Sigmoid colon (tissue), 4 donors: Measurements from ENCODE around the gene MACF1.

Experiments used
- EP300 ChIP-seq, 4 donors: sonication (generic); formaldehyde crosslinking; IDR thresholded peaks; one replicate each; pipeline ENCODE4 v1.6.1; 2017; ENCODE audit warnings: antibody characterized with exemption in 4 of 4
- POLR2A ChIP-seq, 2 donors: fragments of 450-650 bp; IDR thresholded peaks; one replicate each; pipeline ENCODE4 v1.6.1; 2016; ENCODE audit warnings: antibody characterized with exemption in 2 of 2, mild to moderate bottlenecking in 2 of 2, moderate library complexity in 2 of 2
- POLR2AphosphoS5 ChIP-seq, 4 donors: sonication (generic); formaldehyde crosslinking; IDR thresholded peaks; one replicate each; pipeline ENCODE4 v1.6.1; 2017; ENCODE audit warnings: antibody characterized with exemption in 4 of 4
- TF ChIP-seq, protein P1 (sequence below), 4 experiments: fragments of 450-650 bp in 3 of 4; fragments of 200-600 bp in 1 of 4; IDR thresholded peaks; one replicate each; pipeline ENCODE4 v1.5.1; 2016 to 2019; ENCODE audit warnings: antibody characterized with exemption in 4 of 4, mild to moderate bottlenecking in 3 of 4, moderate library complexity in 2 of 4

DNA sequence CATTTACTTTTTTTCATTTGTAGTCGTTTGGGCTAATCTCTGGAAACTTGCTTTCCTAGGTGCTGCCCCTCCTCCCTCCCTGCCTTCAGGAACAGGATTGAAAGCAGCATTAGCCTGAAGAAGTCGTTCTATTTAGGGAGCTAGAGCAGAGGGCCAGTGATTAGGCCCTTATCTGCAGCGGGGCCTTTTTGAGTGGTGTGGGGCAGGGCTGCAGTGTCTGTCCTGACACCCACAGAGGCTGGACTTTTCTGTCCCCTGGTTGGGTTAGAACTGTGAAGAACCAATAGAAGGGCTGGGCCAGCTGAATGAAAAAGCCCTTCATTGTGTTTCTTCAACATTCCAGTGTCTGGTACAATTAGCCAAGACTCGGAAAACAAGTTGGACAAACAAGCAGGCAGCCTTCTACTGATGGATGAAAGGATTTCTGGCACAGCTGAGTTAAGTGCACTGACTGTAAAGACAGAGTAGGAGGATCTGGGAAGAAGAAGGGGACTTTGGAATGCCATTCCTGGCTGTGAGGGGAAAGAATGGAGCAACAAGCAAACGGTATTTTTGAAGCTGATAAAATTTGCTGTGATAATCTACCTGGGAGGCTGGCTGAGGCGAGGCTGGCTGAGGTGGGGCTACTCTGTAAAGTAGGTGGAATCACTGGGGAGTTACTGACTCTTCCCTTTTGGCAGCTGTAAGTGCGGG, 9.7 kb downstream of the MACF1 start:
- TF ChIP-seq, protein P1, sequence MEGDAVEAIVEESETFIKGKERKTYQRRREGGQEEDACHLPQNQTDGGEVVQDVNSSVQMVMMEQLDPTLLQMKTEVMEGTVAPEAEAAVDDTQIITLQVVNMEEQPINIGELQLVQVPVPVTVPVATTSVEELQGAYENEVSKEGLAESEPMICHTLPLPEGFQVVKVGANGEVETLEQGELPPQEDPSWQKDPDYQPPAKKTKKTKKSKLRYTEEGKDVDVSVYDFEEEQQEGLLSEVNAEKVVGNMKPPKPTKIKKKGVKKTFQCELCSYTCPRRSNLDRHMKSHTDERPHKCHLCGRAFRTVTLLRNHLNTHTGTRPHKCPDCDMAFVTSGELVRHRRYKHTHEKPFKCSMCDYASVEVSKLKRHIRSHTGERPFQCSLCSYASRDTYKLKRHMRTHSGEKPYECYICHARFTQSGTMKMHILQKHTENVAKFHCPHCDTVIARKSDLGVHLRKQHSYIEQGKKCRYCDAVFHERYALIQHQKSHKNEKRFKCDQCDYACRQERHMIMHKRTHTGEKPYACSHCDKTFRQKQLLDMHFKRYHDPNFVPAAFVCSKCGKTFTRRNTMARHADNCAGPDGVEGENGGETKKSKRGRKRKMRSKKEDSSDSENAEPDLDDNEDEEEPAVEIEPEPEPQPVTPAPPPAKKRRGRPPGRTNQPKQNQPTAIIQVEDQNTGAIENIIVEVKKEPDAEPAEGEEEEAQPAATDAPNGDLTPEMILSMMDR (IDR thresholded peaks at IDR 0.05), result no peak
- TF ChIP-seq POLR2A (IDR thresholded peaks at IDR 0.05), result no peak
- TF ChIP-seq EP300 (IDR thresholded peaks at IDR 0.05), result no peak
- TF ChIP-seq POLR2AphosphoS5 (IDR thresholded peaks at IDR 0.05), result peak in 1 of 4 donors; percentile 9
